Motor neuron (in vitro differentiated cells): ENCODE data around the gene CLN6. TPM values are rescaled to one million over a fixed set of nuclear protein-coding genes. Genes with fewer than 3 reads are reported as not detected.
A peak's percentile ranks its signal among the peaks of the same experiment; 100 is the strongest.
"Not testable (repeated sequence)": the region's sequence is repeated elsewhere in the genome, so short reads cannot be mapped to it uniquely, and the experiment has no call there.

ENCODE experiments used
- ATAC-seq, 8 experiments: fragments of 200-7000 bp; cut with Tn5 transposase; replicated peaks in 6 of 8; 2 replicates each; pipeline ENCODE4 v1.8.0; 2021; ENCODE audit warnings: mild to moderate bottlenecking in 8 of 8, moderate library complexity in 8 of 8
- H3K27ac ChIP-seq, 2 donors: fragments of 250-450 bp; sonication (Bioruptor Pico); 2 replicates each; pipeline ENCODE4 v1.9.0; 2021; ENCODE audit warnings: antibody characterized with exemption in 2 of 2, mild to moderate bottlenecking in 2 of 2, moderate library complexity in 1 of 2
- H3K4me1 ChIP-seq, 2 donors: fragments of 250-450 bp; sonication (Bioruptor Pico); replicated peaks in 1 of 2; 2 replicates each; pipeline ENCODE4 v1.6.1; 2021; ENCODE audit warnings: antibody characterized with exemption in 2 of 2, mild to moderate bottlenecking in 2 of 2, moderate library complexity in 1 of 2
- H3K4me3 ChIP-seq, 5 donors: fragments of 250-450 bp; sonication (Bioruptor Pico); 2 replicates each; pipeline ENCODE4 v1.9.0; 2021; ENCODE audit warnings: antibody characterized with exemption in 5 of 5, mild to moderate bottlenecking in 5 of 5, moderate library complexity in 4 of 5
- WGBS, 10 experiments: fragments of 450-650 bp; shearing (Covaris generic); methylation state at CpG; one replicate each; pipeline ENCODE4 v1.0.0; 2022; 5-methylcytosine and 5-hydroxymethylcytosine counted together
- in situ Hi-C, 9 experiments: fragments of 400-800 bp; cut with MboI; loops; one replicate each; pipeline ENCODE4 v1.15.0; 2021; ENCODE audit warnings: low sequenced_read_pairs in 9 of 9, low pct_unique_long_range_greater_than_20kb in 2 of 9; ENCODE audit not compliant: unreplicated experiment in 9 of 9
- total RNA-seq, 8 experiments: library from RNA; unstranded; fragments of 300-600 nt; gene quantifications; 2 replicates each; pipeline versions ENCODE4 v1.2.3 to v1.2.4, GENCODE V29; 2022

The CLN6 gene
- total RNA-seq, 8 experiments from 2014 or later = 6.5 to 39.7 (median 9.7) TPM

DNA sequence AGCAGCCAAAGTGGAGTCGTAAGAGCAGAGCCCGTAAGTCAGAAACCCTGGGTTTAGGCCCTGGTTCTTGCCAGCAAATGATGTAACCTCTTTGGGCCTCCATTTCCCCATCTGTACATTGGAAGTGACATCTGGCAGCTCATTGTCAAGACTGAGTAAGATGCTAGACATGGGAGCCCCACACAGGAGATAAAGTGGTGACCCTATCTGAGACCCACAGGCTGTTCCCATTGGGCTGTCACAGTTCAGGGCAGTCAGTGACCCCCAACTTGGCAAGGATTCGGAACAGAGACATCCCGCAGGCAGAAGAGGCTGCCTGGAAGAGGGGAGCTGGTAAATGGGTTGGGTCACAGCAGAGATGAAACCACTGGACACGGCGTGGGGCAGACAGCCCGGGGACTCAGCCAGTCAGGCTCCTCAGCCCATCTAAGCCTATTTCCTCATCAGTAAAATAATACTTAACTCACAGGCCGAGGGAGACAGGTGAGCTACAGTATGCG, 1.8 kb downstream of the CLN6 start:
- Histone ChIP-seq H3K27ac (no peak overlapping the region), H3K4me1 (peaks cover 28 to 36% of the 10 kb centered on the region in 2 donors), H3K4me3 (peak overlapping the region in 4 of 5 donors; percentile 72 to 94 (median 82))
- 30 to 100% (median 62%) methylated on average over 2 to 4 of the region's 9 CpGs; no CpG with 5 or more reads in 4 of the 10 experiments for WGBS, 10 experiments
- no peak for ATAC-seq
- in situ Hi-C loops = no loop called here

- not testable (repeated sequence) for ATAC-seq
Measured at GRCh38 chr15:68225442-68225841, 4.1 kb downstream of the CLN6 start.

DNA sequence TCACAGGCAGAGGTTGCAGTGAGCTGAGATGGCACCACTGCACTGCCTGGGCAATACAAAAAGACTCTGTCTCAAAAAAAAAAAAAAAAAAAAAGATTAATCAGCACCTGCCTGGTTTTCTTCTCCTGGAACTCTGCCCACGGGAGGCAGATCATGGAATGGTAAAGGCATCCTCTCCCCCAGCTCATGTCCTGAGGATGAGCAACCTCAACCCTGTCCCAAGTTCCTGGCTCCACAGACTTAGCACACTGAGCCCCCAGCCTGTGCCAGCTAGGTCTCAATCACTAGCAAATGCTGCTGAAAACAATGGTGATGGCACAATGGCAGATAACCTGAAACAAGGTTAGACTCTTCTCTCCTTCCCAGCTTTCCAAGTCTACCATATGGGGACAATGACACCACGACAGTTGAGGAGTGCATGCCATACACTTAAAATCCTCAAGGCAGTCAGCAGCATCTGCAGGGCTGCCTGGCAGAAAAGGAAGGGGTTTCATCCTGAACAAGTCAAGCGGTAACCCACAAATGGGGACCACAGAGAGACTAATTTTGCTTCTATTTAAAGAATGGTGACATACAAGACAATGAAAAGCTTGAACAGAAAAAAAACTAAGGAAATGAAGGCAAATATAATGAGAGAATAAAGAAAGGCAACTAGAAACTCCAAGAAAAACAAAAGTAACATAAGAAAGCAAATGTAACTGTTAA, 4.8 kb downstream of the CLN6 start:
- Histone ChIP-seq H3K27ac (no peak overlapping the region), H3K4me1 (peaks cover 7 to 18% of the 10 kb centered on the region in 2 donors), H3K4me3 (no peak overlapping the region)
- whole genome bisulfite sequencing, 10 experiments = 78 to 100% (median 100%) methylated on average over 1 to 3 of the region's 3 CpGs; no CpG with 5 or more reads in 1 of the 10 experiments
- no peak for ATAC-seq
- in situ Hi-C loops = no loop called here

More at GRCh38 chr15:68225442-68225841, 4.1 kb downstream of the CLN6 start:
- in situ Hi-C loops, H3K27ac ChIP-seq, H3K4me3 ChIP-seq: not testable (repeated sequence)
- H3K4me1 ChIP-seq = peaks cover 12 to 23% of the 10 kb centered on the region in 2 donors
- 83 to 100% (median 97%) methylated on average over 1 to 4 of the region's 4 CpGs; no CpG with 5 or more reads in 5 of the 10 experiments for WGBS, 10 experiments

DNA sequence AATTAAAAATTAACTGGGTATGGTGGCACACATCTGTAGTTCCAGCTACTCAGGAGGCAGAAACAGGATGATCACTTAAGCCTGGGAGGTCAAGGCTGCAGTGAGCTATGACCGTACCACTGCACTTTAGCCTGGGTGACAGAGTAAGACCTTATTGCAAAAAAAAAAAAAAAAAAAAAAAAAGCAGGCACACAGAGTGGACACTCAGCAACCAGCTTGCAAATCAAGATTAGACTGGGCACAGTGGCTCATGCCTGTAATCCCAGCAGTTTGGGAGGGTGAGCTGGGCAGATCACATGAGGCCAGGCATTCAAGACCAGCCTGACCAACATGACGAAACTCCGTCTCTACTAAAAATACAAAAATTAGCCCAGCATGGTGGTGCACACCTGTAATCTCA, 5.4 kb downstream of the CLN6 start:
- 67 to 100% (median 100%) methylated on average over 1 to 3 of the region's 3 CpGs; no CpG with 5 or more reads in 5 of the 10 experiments for WGBS, 10 experiments
- no peak for ATAC-seq
- Histone ChIP-seq H3K4me1 (peaks cover 7 to 18% of the 10 kb centered on the region in 2 donors), H3K27ac (no peak overlapping the region), H3K4me3 (no peak overlapping the region)
- in situ Hi-C loops = no loop called here

GRCh38 chr15:68223171-68223570, 6.4 kb downstream of the CLN6 start:
- peaks cover 3 to 16% of the 10 kb centered on the region in 2 donors for H3K4me1 ChIP-seq
- peak in 1 of 8 experiments; percentile 48 for ATAC-seq
- peak overlapping the region; percentile 50 to 69 for H3K27ac ChIP-seq
- in situ Hi-C loops = no loop called here
- no peak overlapping the region for H3K4me3 ChIP-seq
- 80 to 100% (median 100%) methylated on average over 1 of the region's 6 CpGs; no CpG with 5 or more reads in 6 of the 10 experiments for WGBS, 10 experiments

- WGBS, 10 experiments = no CpG with 5 or more reads among the region's 18 CpGs
- H3K27ac ChIP-seq, H3K4me3 ChIP-seq, H3K4me1 ChIP-seq, in situ Hi-C loops, ATAC-seq: not testable (repeated sequence)
Measured at GRCh38 chr15:68222432-68222743, 7.1 kb downstream of the CLN6 start.

DNA sequence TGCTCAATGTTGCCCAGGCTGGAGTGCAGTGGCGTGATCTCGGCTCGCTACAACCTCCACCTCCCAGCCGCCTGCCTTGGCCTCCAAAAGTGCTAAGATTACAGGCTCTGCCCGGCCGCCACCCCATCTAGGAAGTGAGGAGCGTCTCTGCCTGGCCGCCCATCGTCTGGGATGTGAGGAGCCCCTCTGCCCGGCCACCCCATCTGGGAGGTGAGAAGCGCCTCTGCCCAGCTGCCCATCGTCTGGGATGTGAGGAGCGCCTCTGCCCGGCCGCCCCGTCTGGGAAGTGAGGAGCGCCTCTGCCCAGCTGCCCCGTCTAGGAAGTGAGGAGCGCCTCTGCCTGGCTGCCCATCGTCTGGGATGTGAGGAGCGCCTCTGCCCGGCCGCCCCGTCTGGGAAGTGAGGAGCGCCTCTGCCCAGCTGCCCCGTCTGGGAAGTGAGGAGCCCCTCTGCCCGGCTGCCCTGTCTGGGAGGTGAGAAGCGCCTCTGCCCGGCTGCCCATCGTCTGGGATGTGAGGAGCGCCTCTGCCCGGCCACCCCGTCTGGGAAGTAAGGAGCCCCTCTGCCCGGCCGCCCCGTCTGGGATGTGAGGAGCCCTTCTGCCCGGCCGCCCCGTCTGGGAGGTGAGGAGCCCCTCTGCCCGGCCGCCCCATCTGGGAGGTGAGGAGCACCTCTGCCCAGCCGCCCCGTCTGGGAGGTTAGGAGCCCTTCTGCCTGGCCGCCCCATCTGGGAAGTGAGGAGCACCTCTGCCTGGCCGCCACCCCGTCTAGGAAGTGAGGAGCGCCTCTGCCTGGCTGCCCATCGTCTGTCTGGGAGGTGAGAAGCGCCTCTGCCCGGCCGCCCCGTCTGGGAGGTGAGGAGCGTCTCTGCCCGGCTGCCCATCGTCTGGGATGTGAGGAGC, 7.7 kb downstream of the CLN6 start:
- H3K27ac ChIP-seq, ATAC-seq, H3K4me3 ChIP-seq, in situ Hi-C loops, H3K4me1 ChIP-seq: not testable (repeated sequence)
- WGBS, 10 experiments = no CpG with 5 or more reads among the region's 55 CpGs

DNA sequence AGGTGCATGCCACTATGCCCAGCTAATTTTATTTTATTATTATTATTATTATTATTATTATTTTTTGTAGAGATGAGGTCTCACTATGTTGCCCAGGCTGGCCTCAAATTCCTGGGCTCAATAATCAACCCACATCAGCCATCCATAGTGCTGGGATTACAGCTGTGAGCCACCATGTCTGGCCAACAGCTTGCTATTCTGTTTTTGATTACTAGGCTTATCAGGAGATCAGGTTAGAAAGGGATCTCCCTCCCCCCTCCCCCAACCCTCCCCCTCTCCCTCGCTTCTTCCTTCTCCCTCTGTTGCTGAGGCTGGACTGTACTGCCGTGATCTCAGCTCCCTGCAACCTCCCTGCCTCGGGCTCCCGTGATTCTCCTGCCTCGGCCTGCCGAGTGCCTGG, 8.6 kb downstream of the CLN6 start:
- in situ Hi-C loops = no loop called here
- ATAC-seq = no peak
- Histone ChIP-seq H3K4me3 (no peak overlapping the region), H3K27ac (no peak overlapping the region), H3K4me1 (peaks cover 2 to 5% of the 10 kb centered on the region in 2 donors)
- WGBS, 10 experiments = no CpG with 5 or more reads among the region's 6 CpGs

- in situ Hi-C loops = no loop called here
- Histone ChIP-seq H3K27ac (no peak overlapping the region), H3K4me1 (peaks cover 2 to 5% of the 10 kb centered on the region in 2 donors), H3K4me3 (no peak overlapping the region)
- ATAC-seq = no peak
- WGBS, 10 experiments = 90 to 100% (median 95%) methylated on average over 1 to 2 of the region's 2 CpGs; no CpG with 5 or more reads in 5 of the 10 experiments
Measured at GRCh38 chr15:68220489-68220888, 9.0 kb downstream of the CLN6 start.

GRCh38 chr15:68218847-68219798, 10.4 kb downstream of the CLN6 start:
- WGBS, 10 experiments = 90 to 100% (median 95%) methylated on average over 2 to 5 of the region's 9 CpGs; no CpG with 5 or more reads in 1 of the 10 experiments
- H3K4me1 ChIP-seq = peaks cover 2 to 5% of the 10 kb centered on the region in 2 donors
- ATAC-seq = no peak
- in situ Hi-C loops = no loop called here
- H3K27ac ChIP-seq = no peak overlapping the region
- H3K4me3 ChIP-seq = no peak overlapping the region

- H3K4me3 ChIP-seq = no peak overlapping the region
- no peak for ATAC-seq
- H3K4me1 ChIP-seq = peaks cover 2 to 4% of the 10 kb centered on the region in 2 donors
- in situ Hi-C loops = no loop called here
- no peak overlapping the region for H3K27ac ChIP-seq
- WGBS, 10 experiments = 75 to 100% (median 99%) methylated on average over 1 to 7 of the region's 8 CpGs; no CpG with 5 or more reads in 2 of the 10 experiments
Measured at GRCh38 chr15:68218331-68218730, 11.2 kb downstream of the CLN6 start.

GRCh38 chr15:68217341-68217740, 12.2 kb downstream of the CLN6 start:
- no peak overlapping the region for H3K4me3 ChIP-seq
- in situ Hi-C loops = no loop called here
- H3K4me1 ChIP-seq = no peaks in the 10 kb centered on the region
- no peak overlapping the region for H3K27ac ChIP-seq
- 91 to 100% (median 100%) methylated on average over 1 to 4 of the region's 4 CpGs; no CpG with 5 or more reads in 3 of the 10 experiments for WGBS, 10 experiments
- ATAC-seq = no peak
